ENCODE results near the gene DUSP22.
"Not testable (repeated sequence)": the region's sequence is repeated elsewhere in the genome, so short reads cannot be mapped to it uniquely, and the experiment has no call there.

DUSP22 gene

GRCh38 chr6:280775-281468 lies 11.4 kb upstream of the DUSP22 start:
- DNase-seq (ENCODE audit: low spot score) = no peak

GRCh38 chr6:281469-282103 lies 10.7 kb upstream of the DUSP22 start:
- DNase-seq (ENCODE audit: low spot score) = no peak

GRCh38 chr6:282177-282866 lies 10.0 kb upstream of the DUSP22 start:
- DNase-seq (ENCODE audit: low spot score) = no peak

GRCh38 chr6:282867-283416 lies 9.3 kb upstream of the DUSP22 start:
- DNase-seq (ENCODE audit: low spot score) = no peak

GRCh38 chr6:284486-284885 lies 7.8 kb upstream of the DUSP22 start:
- DNase-seq (ENCODE audit: low spot score) = no peak

GRCh38 chr6:285030-285771 lies 7.1 kb upstream of the DUSP22 start:
- no peak for DNase-seq (ENCODE audit: low spot score)

- not testable (repeated sequence) for DNase-seq (ENCODE audit: low spot score)
Measured at GRCh38 chr6:285902-286301, 6.4 kb upstream of the DUSP22 start.

- DNase-seq (ENCODE audit: low spot score) = no peak
Measured at GRCh38 chr6:286681-287488, 5.4 kb upstream of the DUSP22 start.

GRCh38 chr6:287489-287860 lies 4.8 kb upstream of the DUSP22 start:
- DNase-seq (ENCODE audit: low spot score) = no peak

GRCh38 chr6:288866-289265 lies 3.4 kb upstream of the DUSP22 start:
- no peak for DNase-seq (ENCODE audit: low spot score)

- no peak for DNase-seq (ENCODE audit: low spot score)
Measured at GRCh38 chr6:290111-290922, 2.0 kb upstream of the DUSP22 start.

GRCh38 chr6:291204-291696 lies 1.0 kb upstream of the DUSP22 start:
- no peak for DNase-seq (ENCODE audit: low spot score)

GRCh38 chr6:292506-293192 lies 362 bp downstream of the DUSP22 start:
- no peak for DNase-seq (ENCODE audit: low spot score)

- DNase-seq (ENCODE audit: low spot score) = no peak
Measured at GRCh38 chr6:293193-294174, 1.2 kb downstream of the DUSP22 start.

GRCh38 chr6:294656-295565 lies 2.6 kb downstream of the DUSP22 start:
- DNase-seq (ENCODE audit: low spot score) = no peak

GRCh38 chr6:296151-297122 lies 4.2 kb downstream of the DUSP22 start:
- DNase-seq (ENCODE audit: low spot score) = no peak
